Kidney (tissue), 14 donors: ENCODE measurements around the gene GPC6. TPM values are rescaled to one million over a fixed set of nuclear protein-coding genes. Genes with fewer than 3 reads are reported as not detected.

Experiments used
- DNase-seq, 5 donors: peaks; one replicate each; pipeline ENCODE4 v3.0.0-alpha.2; 2013 to 2020
- FAIRE-seq: peaks from 2 replicates; lab custom pipeline; 2012; peaks lifted over from hg19 to GRCh38; lab: Jason Lieb, UNC
- H3K27ac ChIP-seq, 2 donors: one replicate each; pipeline ENCODE4 v1.7.0; 2013; ENCODE audit warnings: low read depth in 2 of 2, low read length in 2 of 2, inconsistent platforms in 1 of 2
- H3K27me3 ChIP-seq: one replicate; pipeline ENCODE4 v1.7.1; 2013; ENCODE audit warnings: low read length, inconsistent platforms; ENCODE audit not compliant: control insufficient read depth, insufficient read depth
- H3K36me3 ChIP-seq, 3 donors: one replicate each; pipeline versions ENCODE4 v1.7.0 to v1.7.1; 2013; ENCODE audit warnings: low read length in 3 of 3, control low read depth in 1 of 3, inconsistent platforms in 1 of 3; ENCODE audit not compliant: insufficient read depth in 3 of 3, control insufficient read depth in 2 of 3
- H3K4me1 ChIP-seq, 3 donors: one replicate each; pipeline versions ENCODE4 v1.7.0 to v1.7.1; 2013; ENCODE audit warnings: low read length in 3 of 3, inconsistent platforms in 1 of 3, low read depth in 1 of 3; ENCODE audit not compliant: control insufficient read depth in 2 of 3, insufficient read depth in 2 of 3
- H3K4me3 ChIP-seq, 3 donors: one replicate each; pipeline versions ENCODE4 v1.7.0 to v1.8.1; 2013; ENCODE audit warnings: low read length in 3 of 3, control low read depth in 1 of 3, inconsistent platforms in 1 of 3
- H3K9ac ChIP-seq, 3 donors: one replicate each; pipeline versions ENCODE4 v1.7.0 to v1.7.1; 2013; ENCODE audit warnings: low read length in 3 of 3, control low read depth in 1 of 3, inconsistent platforms in 1 of 3
- H3K9me3 ChIP-seq, 3 donors: one replicate each; pipeline versions ENCODE4 v1.7.0 to v1.7.1; 2013; ENCODE audit warnings: low read length in 3 of 3, control low read depth in 1 of 3, inconsistent platforms in 1 of 3; ENCODE audit not compliant: control insufficient read depth in 2 of 3, insufficient read depth in 1 of 3
- intact Hi-C: fragments of 100-400 bp; cut with DNase I; formaldehyde crosslinking; loops from one replicate; pipeline ENCODE4 v1.11.1; 2022
- polyA plus RNA-seq: library from polyadenylated mRNA; stranded (reverse); fragments of 350-450 nt; fragmentation: Illumina TruSeq; extraction: RNeasy Lipid Tissue Mini Kit (QIAGEN cat#74804); gene quantifications from one replicate; pipeline ENCODE4 v1.2.3, GENCODE V29; 2014; ENCODE audit warnings: low read depth, low replicate concordance; ENCODE audit not compliant: insufficient read depth
- total RNA-seq: library from RNA; stranded (reverse); fragmentation: NEBNext Ultra II Directional; extraction: Animal tissue kit (Norgen Biotek cat#: 25700); gene quantifications from one replicate; pipeline ENCODE4 v1.2.1, GENCODE V29; 2021
- TF ChIP-seq, protein P1 (sequence below): IDR thresholded peaks from 3 replicates; pipeline ENCODE4 v1.5.1; 2012; ENCODE audit warnings: mild to moderate bottlenecking, moderate library complexity, borderline replicate concordance; ENCODE audit not compliant: insufficient read depth; ENCODE audit errors: extremely low read depth
- donor health status: control.
- donor health status: control.
- donor health status: control.
- donor health status: control.
- donor health status: control.
- donor health status: DM: yes; HTN: yes; CAD: no.
- donor health status: Normal renal cell carcinoma (clear cell type).

The GPC6 gene
- total and polyA plus RNA-seq, 2 donors from 2014 or later, result 6.2 to 15.5 TPM

DNA sequence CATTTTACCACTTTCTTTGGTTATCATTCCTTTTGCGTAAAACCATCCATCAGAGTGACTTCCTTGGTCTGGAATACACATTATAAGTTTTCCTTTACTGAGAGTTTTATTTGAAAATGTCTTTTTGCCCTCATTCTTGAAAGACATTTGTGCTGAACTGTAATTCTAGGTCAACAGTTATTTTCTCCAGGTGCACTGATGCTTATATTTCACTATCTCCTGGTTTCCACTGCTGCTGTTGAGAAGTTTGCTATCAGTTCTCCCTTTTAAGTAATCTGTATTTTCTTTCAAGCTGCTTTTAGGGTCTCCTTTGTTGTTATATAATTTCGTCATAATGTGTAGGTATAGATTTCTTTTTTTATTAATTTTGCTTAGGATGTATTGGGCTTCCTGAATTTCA is 1092.9 kb downstream of the GPC6 start:
- intact Hi-C loops, result no loop called here
- H3K27me3 ChIP-seq, result no peaks in the 10 kb centered on the region
- no peaks in the 10 kb centered on the region for H3K4me1 ChIP-seq
- no peak for DNase-seq
- no peak for FAIRE-seq
- no peaks in the 10 kb centered on the region for H3K9me3 ChIP-seq
- no peak overlapping the region for H3K4me3 ChIP-seq
- H3K36me3 ChIP-seq, result no peaks in the 10 kb centered on the region
- H3K27ac ChIP-seq, result no peak overlapping the region
- TF ChIP-seq, protein P1, sequence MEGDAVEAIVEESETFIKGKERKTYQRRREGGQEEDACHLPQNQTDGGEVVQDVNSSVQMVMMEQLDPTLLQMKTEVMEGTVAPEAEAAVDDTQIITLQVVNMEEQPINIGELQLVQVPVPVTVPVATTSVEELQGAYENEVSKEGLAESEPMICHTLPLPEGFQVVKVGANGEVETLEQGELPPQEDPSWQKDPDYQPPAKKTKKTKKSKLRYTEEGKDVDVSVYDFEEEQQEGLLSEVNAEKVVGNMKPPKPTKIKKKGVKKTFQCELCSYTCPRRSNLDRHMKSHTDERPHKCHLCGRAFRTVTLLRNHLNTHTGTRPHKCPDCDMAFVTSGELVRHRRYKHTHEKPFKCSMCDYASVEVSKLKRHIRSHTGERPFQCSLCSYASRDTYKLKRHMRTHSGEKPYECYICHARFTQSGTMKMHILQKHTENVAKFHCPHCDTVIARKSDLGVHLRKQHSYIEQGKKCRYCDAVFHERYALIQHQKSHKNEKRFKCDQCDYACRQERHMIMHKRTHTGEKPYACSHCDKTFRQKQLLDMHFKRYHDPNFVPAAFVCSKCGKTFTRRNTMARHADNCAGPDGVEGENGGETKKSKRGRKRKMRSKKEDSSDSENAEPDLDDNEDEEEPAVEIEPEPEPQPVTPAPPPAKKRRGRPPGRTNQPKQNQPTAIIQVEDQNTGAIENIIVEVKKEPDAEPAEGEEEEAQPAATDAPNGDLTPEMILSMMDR, result no peak
- no peak overlapping the region for H3K9ac ChIP-seq

DNA sequence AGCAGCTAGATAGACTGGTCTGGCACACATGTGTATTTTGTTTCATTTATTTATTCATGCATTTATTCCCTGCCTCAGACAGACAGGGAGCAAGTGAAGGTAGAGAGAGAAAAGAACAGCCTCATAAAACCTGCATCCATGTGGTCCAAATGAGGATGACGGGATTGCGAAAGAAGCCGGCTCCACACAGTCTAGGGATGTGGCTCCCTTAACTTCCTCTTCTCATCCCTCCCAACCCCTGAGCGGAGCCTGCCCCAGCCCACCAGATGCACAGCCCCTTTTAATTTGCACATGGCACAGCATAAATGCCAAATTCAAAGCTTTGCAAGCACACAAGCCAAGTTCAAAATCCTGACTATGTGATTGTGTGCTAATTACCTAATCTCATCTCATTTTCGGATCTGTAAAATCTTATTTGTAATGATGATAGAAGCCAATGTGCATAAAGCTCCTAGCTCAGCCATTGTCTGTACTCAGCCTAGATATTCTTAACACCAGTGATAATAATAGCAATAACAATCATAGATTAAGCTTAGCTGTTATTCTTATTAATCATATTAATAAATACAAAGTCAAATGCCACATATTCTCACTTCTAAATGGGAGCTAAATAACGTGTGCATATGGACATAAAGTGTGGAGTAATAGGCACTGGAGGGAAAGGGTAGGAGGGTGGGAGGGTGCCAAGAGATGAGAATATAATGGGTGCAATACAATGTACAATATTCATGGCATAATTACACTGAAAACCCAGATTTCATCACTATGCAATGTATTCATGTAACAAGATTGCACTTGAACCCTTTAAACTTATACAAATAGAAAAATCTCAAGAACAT is 1096.5 kb downstream of the GPC6 start:
- Histone ChIP-seq H3K27ac (no peak overlapping the region), H3K4me1 (no peaks in the 10 kb centered on the region), H3K9me3 (no peaks in the 10 kb centered on the region), H3K4me3 (no peak overlapping the region), H3K36me3 (no peaks in the 10 kb centered on the region), H3K27me3 (no peaks in the 10 kb centered on the region), H3K9ac (no peak overlapping the region)
- FAIRE-seq (no peak), DNase-seq (no peak)
- TF ChIP-seq, protein P1, result no peak
- intact Hi-C loops, result no loop called here

DNA sequence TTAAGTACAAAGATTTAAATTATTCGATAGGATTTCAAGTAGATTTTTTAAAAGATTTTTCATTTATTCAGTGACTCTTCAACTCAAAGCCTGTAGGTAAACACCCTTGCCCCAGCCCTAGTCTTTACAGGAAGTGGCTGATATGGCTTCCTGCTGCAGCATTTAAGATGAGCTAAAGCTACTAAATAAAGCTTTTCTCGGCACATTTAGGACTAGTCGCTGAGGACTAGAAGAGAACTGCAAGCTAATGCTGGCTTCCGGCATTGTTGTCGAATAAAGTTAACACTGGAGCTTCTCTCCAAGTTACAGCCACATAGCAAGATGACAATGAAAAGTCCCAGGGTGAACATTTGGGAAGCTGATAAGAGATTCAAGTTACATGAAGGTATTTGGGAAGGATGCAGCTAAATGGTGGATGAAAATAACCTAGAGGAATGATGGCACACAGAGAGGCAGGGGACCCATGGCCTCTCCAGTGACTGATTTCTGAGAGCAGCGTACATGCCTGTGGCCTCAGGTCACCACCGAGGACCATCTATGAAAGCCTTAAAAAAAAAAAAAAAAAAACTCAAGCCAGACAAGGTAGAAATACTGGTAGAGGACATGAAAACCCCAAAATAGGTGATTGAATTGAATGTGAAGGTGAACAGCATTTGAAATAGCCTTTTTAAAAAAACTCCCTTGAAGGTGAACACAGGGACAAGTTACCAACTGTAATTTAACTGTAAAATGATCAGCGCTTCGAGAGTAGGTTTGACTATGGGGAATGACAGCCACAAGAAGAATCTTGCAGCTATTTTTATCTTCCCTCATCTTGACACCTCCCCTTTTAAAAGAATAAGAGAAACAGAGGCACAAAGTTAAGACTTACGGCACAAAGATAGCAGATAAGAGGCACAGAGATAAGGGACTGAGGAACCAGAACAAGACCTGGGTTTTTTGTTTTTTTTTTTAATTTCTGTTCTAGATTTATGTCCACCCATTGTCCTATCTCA is 1097.5 kb downstream of the GPC6 start:
- no peaks in the 10 kb centered on the region for H3K36me3 ChIP-seq
- no peaks in the 10 kb centered on the region for H3K27me3 ChIP-seq
- peak overlapping the region in 1 of 2 donors; percentile 40 for H3K27ac ChIP-seq
- no peak overlapping the region for H3K9ac ChIP-seq
- DNase-seq, result no peak
- intact Hi-C loops, result no loop called here
- TF ChIP-seq, protein P1, result no peak
- H3K4me3 ChIP-seq, result no peak overlapping the region
- H3K9me3 ChIP-seq, result no peaks in the 10 kb centered on the region
- FAIRE-seq, result no peak
- H3K4me1 ChIP-seq, result no peaks in the 10 kb centered on the region
